GM23338 (cell line): ENCODE results near the gene GALNT4. TPM values are rescaled to one million over a fixed set of nuclear protein-coding genes. Genes with fewer than 3 reads are reported as not detected.

Experiments used
- ATAC-seq: fragments of 200-7000 bp; cut with Tn5 transposase; 3 replicates; pipeline ENCODE4 v1.9.1; 2020
- DNase-seq: peaks from one replicate; pipeline ENCODE4 v3.0.0-alpha.2; 2015; ENCODE audit warnings: low spot score
- H2AFZ ChIP-seq: fragments of 200-600 bp; sonication (generic); 2 replicates; pipeline ENCODE4 v1.8.0; 2016; ENCODE audit warnings: antibody characterized with exemption, mild to moderate bottlenecking, moderate library complexity
- H3F3A ChIP-seq: fragments of 200-600 bp; sonication (generic); replicated peaks from 2 replicates; pipeline ENCODE4 v1.8.0; 2017; ENCODE audit warnings: antibody characterized with exemption, mixed run types, low read depth
- H3K27ac ChIP-seq: fragments of 200-600 bp; sonication (generic); 2 replicates; pipeline ENCODE4 v1.6.1; 2016; ENCODE audit warnings: low read depth
- H3K27me3 ChIP-seq: fragments of 200-600 bp; sonication (generic); 2 replicates; pipeline ENCODE4 v1.8.0; 2016; ENCODE audit warnings: mild to moderate bottlenecking, mixed run types, moderate library complexity; ENCODE audit not compliant: insufficient read depth
- H3K36me3 ChIP-seq: fragments of 200-600 bp; sonication (generic); 2 replicates; pipeline ENCODE4 v1.8.0; 2016; ENCODE audit warnings: mild to moderate bottlenecking; ENCODE audit not compliant: insufficient read depth
- H3K4me1 ChIP-seq: fragments of 200-600 bp; sonication (generic); 2 replicates; pipeline ENCODE4 v1.8.0; 2016; ENCODE audit warnings: mild to moderate bottlenecking, moderate library complexity; ENCODE audit not compliant: insufficient read depth
- H3K4me2 ChIP-seq: fragments of 200-600 bp; sonication (generic); 2 replicates; pipeline ENCODE4 v1.7.1; 2017; ENCODE audit warnings: mixed run types
- H3K4me3 ChIP-seq: fragments of 200-600 bp; sonication (generic); 2 replicates; pipeline ENCODE4 v1.6.1; 2016; ENCODE audit warnings: mixed run types
- H3K79me2 ChIP-seq: fragments of 200-600 bp; sonication (generic); replicated peaks from 2 replicates; pipeline ENCODE4 v1.8.0; 2017; ENCODE audit warnings: mild to moderate bottlenecking; ENCODE audit not compliant: insufficient read depth
- H3K9me2 ChIP-seq: fragments of 200-600 bp; sonication (generic); 2 replicates; pipeline ENCODE4 v1.8.0; 2017; ENCODE audit not compliant: insufficient read depth
- H4K20me1 ChIP-seq: fragments of 200-600 bp; sonication (generic); replicated peaks from 2 replicates; pipeline ENCODE4 v1.8.0; 2017; ENCODE audit warnings: mild to moderate bottlenecking; ENCODE audit not compliant: insufficient read depth
- H3K27ac Mint-ChIP-seq: 2 replicates; pipeline ENCODE4 v1.8.0; 2020; ENCODE audit warnings: inconsistent platforms, mild to moderate bottlenecking, moderate library complexity, mixed read lengths
- H3K27me3 Mint-ChIP-seq: 3 replicates; pipeline ENCODE4 v1.8.0; 2022; ENCODE audit warnings: low read depth, mild to moderate bottlenecking, moderate library complexity, mixed read lengths, inconsistent platforms; ENCODE audit not compliant: insufficient read depth, poor library complexity
- H3K36me3 Mint-ChIP-seq: 3 replicates; pipeline ENCODE4 v1.8.0; 2021; ENCODE audit warnings: low read depth, mild to moderate bottlenecking, inconsistent platforms, moderate library complexity, mixed read lengths
- H3K4me1 Mint-ChIP-seq: 3 replicates; pipeline ENCODE4 v1.8.0; 2020; ENCODE audit warnings: mild to moderate bottlenecking, inconsistent platforms, mixed read lengths
- H3K4me3 Mint-ChIP-seq: 3 replicates; pipeline ENCODE4 v1.8.0; 2021; ENCODE audit warnings: moderate library complexity, mild to moderate bottlenecking, inconsistent platforms, mixed read lengths
- H3K9me3 Mint-ChIP-seq: 3 replicates; pipeline ENCODE4 v1.8.0; 2020; ENCODE audit warnings: moderate library complexity, mild to moderate bottlenecking, inconsistent platforms, mixed read lengths
- CREB1 ChIP-seq: fragments of 250-450 bp; sonication (Bioruptor Pico); IDR thresholded peaks from 2 replicates; pipeline ENCODE4 v1.5.0; 2020; ENCODE audit warnings: low read depth, mild to moderate bottlenecking, moderate library complexity
- CTCF ChIP-seq, 2 experiments: fragments of 200-600 bp in 1 of 2; sonication (generic) in 1 of 2; conservative IDR thresholded peaks; 2 replicates each; pipeline versions ENCODE4 v1.5.1 to v1.6.1; 2016 to 2017; ENCODE audit warnings: antibody characterized with exemption in 2 of 2, low read depth in 2 of 2, mild to moderate bottlenecking in 2 of 2, moderate library complexity in 1 of 2
- EZH2 ChIP-seq: fragments of 200-600 bp; sonication (generic); IDR thresholded peaks from one replicate; pipeline ENCODE4 v1.8.0; 2017; ENCODE audit warnings: antibody characterized with exemption, mild to moderate bottlenecking, low read depth; ENCODE audit not compliant: unreplicated experiment
- EZH2phosphoT487 ChIP-seq: fragments of 200-600 bp; sonication (generic); IDR thresholded peaks from one replicate; pipeline ENCODE4 v1.8.1; 2018; ENCODE audit warnings: antibody characterized with exemption; ENCODE audit not compliant: unreplicated experiment
- JUNB ChIP-seq: IDR thresholded peaks from one replicate; pipeline ENCODE4 v1.6.1; 2016; ENCODE audit warnings: antibody characterized with exemption; ENCODE audit not compliant: unreplicated experiment
- POLR2AphosphoS5 ChIP-seq: IDR thresholded peaks from 2 replicates; pipeline ENCODE4 v1.6.1; 2016; ENCODE audit warnings: antibody characterized with exemption, low read depth
- REST ChIP-seq: IDR thresholded peaks from one replicate; pipeline ENCODE4 v1.6.1; 2018; ENCODE audit warnings: antibody characterized with exemption; ENCODE audit not compliant: unreplicated experiment
- STAT1 ChIP-seq: IDR thresholded peaks from one replicate; pipeline ENCODE4 v1.6.1; 2016; ENCODE audit warnings: antibody characterized with exemption; ENCODE audit not compliant: unreplicated experiment
- ZNF331 ChIP-seq: fragments of 250-450 bp; sonication (Bioruptor Pico); IDR thresholded peaks from 2 replicates; pipeline ENCODE4 v1.5.0; 2020; ENCODE audit warnings: low read depth, mild to moderate bottlenecking, moderate library complexity
- ZNF462 ChIP-seq: fragments of 250-450 bp; sonication (Bioruptor Pico); IDR thresholded peaks from 2 replicates; pipeline ENCODE4 v1.5.0; 2020; ENCODE audit warnings: mild to moderate bottlenecking, moderate library complexity
- polyA plus RNA-seq: library from polyadenylated mRNA; unstranded; fragments of >200 nt; fragmentation: Nextera tagmentation; extraction: Ambion mirVana; gene quantifications from 2 replicates; pipeline ENCODE4 v1.2.1, GENCODE V29; 2016
- total RNA-seq: library from RNA; depleted of rRNA; stranded (reverse); fragments of >200 nt; shearing (Covaris generic); gene quantifications from 2 replicates; pipeline ENCODE4 v1.2.3, GENCODE V29; 2014
- TF ChIP-seq, protein P1 (sequence below): IDR thresholded peaks from 2 replicates; pipeline ENCODE4 v1.6.1; 2016; ENCODE audit warnings: antibody characterized with exemption

Gene GALNT4
- total and polyA plus RNA-seq, 2 experiments from 2014 or later = 1.1 to 2.4 TPM

DNA sequence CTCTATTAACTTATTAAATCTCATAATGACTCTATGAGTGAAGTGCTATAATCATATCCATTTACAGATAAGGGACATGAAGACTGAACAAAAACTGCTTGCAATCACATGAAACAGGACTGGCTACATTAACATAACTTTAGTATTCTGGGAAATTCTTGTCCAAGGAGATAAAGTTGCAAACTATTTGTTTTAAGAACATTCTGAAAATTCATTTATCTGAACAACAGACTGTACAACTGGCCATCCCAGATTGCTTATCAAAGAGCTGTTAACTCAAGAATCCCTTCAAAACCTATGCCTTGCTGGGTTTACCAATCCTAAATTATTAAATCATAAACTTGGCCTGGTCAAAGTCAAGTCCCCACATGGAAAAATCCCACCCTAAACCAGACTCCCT, 40.4 kb upstream of the GALNT4 start (continued):
- TF ChIP-seq JUNB = no peak
- no peak for TF ChIP-seq ZNF331 (CRISPR knock-in tag)
- no peak for TF ChIP-seq CREB1

GRCh38 chr12:89559753-89560152, 35.2 kb upstream of the GALNT4 start:
- no peak overlapping the region for H3K27ac Mint-ChIP-seq
- H3K27me3 Mint-ChIP-seq = no peaks in the 10 kb centered on the region
- H3K9me2 ChIP-seq = no peaks in the 10 kb centered on the region
- TF ChIP-seq EZH2 (no peak), CTCF (conservative IDR thresholded peaks at IDR 0.05; ENCODE audit: low read depth in 2 of 2) (no peak), ZNF462 (CRISPR knock-in tag) (no peak), STAT1 (no peak), EZH2phosphoT487 (no peak), POLR2AphosphoS5 (no peak), REST (no peak)
- TF ChIP-seq, protein P1, sequence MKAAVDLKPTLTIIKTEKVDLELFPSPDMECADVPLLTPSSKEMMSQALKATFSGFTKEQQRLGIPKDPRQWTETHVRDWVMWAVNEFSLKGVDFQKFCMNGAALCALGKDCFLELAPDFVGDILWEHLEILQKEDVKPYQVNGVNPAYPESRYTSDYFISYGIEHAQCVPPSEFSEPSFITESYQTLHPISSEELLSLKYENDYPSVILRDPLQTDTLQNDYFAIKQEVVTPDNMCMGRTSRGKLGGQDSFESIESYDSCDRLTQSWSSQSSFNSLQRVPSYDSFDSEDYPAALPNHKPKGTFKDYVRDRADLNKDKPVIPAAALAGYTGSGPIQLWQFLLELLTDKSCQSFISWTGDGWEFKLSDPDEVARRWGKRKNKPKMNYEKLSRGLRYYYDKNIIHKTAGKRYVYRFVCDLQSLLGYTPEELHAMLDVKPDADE = no peak
- DNase-seq (no peak), ATAC-seq (no peak)
- no peaks in the 10 kb centered on the region for H3K4me1 ChIP-seq
- H4K20me1 ChIP-seq = no peaks in the 10 kb centered on the region
- no peaks in the 10 kb centered on the region for H3F3A ChIP-seq
- H3K36me3 Mint-ChIP-seq = no peaks in the 10 kb centered on the region
- H3K79me2 ChIP-seq = no peaks in the 10 kb centered on the region
- no peaks in the 10 kb centered on the region for H3K9me3 Mint-ChIP-seq
- no peak overlapping the region for H3K27ac ChIP-seq
- H3K4me2 ChIP-seq = no peak overlapping the region
- no peaks in the 10 kb centered on the region for H3K4me1 Mint-ChIP-seq
- H2AFZ ChIP-seq = no peak overlapping the region
- no peak overlapping the region for H3K4me3 Mint-ChIP-seq
- H3K36me3 ChIP-seq = no peaks in the 10 kb centered on the region
- H3K4me3 ChIP-seq = no peak overlapping the region
- no peaks in the 10 kb centered on the region for H3K27me3 ChIP-seq
